SK-N-SH treated with all-trans-retinoic acid at 6 μM for 48 hours (cell line): Measurements from ENCODE around the gene DIRAS3.

ENCODE experiments used
- ATAC-seq: fragments of 200-7000 bp; cut with Tn5 transposase; 3 replicates; pipeline ENCODE4 v1.9.1; 2020; ENCODE audit warnings: mild to moderate bottlenecking, moderate library complexity
- ARNTL ChIP-seq: fragments of 450-650 bp; formaldehyde crosslinking; IDR thresholded peaks from 2 replicates; pipeline ENCODE4 v1.5.0; 2020; ENCODE audit warnings: low read depth, mild to moderate bottlenecking, moderate library complexity, borderline replicate concordance
- BACH2 ChIP-seq: fragments of 250-450 bp; sonication (Bioruptor Pico); IDR thresholded peaks from 2 replicates; pipeline ENCODE4 v1.9.0; 2021; ENCODE audit warnings: mild to moderate bottlenecking, borderline replicate concordance
- CREB5 ChIP-seq: fragments of 250-450 bp; sonication (Bioruptor Pico); IDR thresholded peaks from 2 replicates; pipeline ENCODE4 v1.5.1; 2020; ENCODE audit warnings: low read depth, mild to moderate bottlenecking, moderate library complexity
- CSDC2 ChIP-seq: fragments of 250-450 bp; sonication (Bioruptor Pico); IDR thresholded peaks from 2 replicates; pipeline ENCODE4 v1.5.0; 2020; ENCODE audit warnings: mild to moderate bottlenecking, moderate library complexity
- ESRRG ChIP-seq: fragments of 250-450 bp; sonication (Bioruptor Pico); IDR thresholded peaks from 2 replicates; pipeline ENCODE4 v1.6.1; 2021; ENCODE audit warnings: mild to moderate bottlenecking
- GLIS3 ChIP-seq: fragments of 250-450 bp; sonication (Bioruptor Pico); IDR thresholded peaks from 2 replicates; pipeline ENCODE4 v1.5.0; 2020; ENCODE audit warnings: mild to moderate bottlenecking, moderate library complexity
- ISL1 ChIP-seq: fragments of 250-450 bp; sonication (Bioruptor Pico); IDR thresholded peaks from 2 replicates; pipeline ENCODE4 v2.1.2; 2022; ENCODE audit warnings: mild to moderate bottlenecking, moderate library complexity
- OSR1 ChIP-seq: fragments of 250-450 bp; sonication (Bioruptor Pico); IDR thresholded peaks from 2 replicates; pipeline ENCODE4 v1.8.0; 2022; ENCODE audit warnings: moderate library complexity, mild to moderate bottlenecking, inconsistent platforms
- POU6F1 ChIP-seq: fragments of 250-450 bp; sonication (Bioruptor Pico); IDR thresholded peaks from 2 replicates; pipeline ENCODE4 v1.8.0; 2021; ENCODE audit warnings: low read depth, mild to moderate bottlenecking, moderate library complexity, borderline replicate concordance
- RARB ChIP-seq: fragments of 250-450 bp; sonication (Bioruptor Pico); IDR thresholded peaks from 2 replicates; pipeline ENCODE4 v1.8.0; 2021; ENCODE audit warnings: mild to moderate bottlenecking, moderate library complexity
- SNAI2 ChIP-seq: fragments of 250-450 bp; sonication (Bioruptor Pico); IDR thresholded peaks from 2 replicates; pipeline ENCODE4 v1.5.0; 2020; ENCODE audit warnings: mild to moderate bottlenecking, moderate library complexity
- TCF4 ChIP-seq: fragments of 250-450 bp; sonication (Bioruptor Pico); IDR thresholded peaks from 2 replicates; pipeline ENCODE4 v1.8.0; 2021; ENCODE audit warnings: mild to moderate bottlenecking, moderate library complexity, borderline replicate concordance
- TOX ChIP-seq: fragments of 250-450 bp; sonication (Bioruptor Pico); IDR thresholded peaks from 2 replicates; pipeline ENCODE4 v1.8.0; 2021; ENCODE audit warnings: mild to moderate bottlenecking, moderate library complexity, borderline replicate concordance
- ZC3H10 ChIP-seq: fragments of 250-450 bp; sonication (Bioruptor Pico); IDR thresholded peaks from 2 replicates; pipeline ENCODE4 v1.5.1; 2021; ENCODE audit warnings: mild to moderate bottlenecking, moderate library complexity
- ZFP3 ChIP-seq: fragments of 250-450 bp; sonication (Bioruptor Pico); IDR thresholded peaks from 2 replicates; pipeline ENCODE4 v1.5.0; 2020; ENCODE audit warnings: mild to moderate bottlenecking, moderate library complexity
- ZFP30 ChIP-seq: fragments of 450-650 bp; formaldehyde crosslinking; IDR thresholded peaks from 2 replicates; pipeline ENCODE4 v1.5.0; 2022; ENCODE audit warnings: mild to moderate bottlenecking, moderate library complexity
- ZNF565 ChIP-seq: fragments of 450-650 bp; formaldehyde crosslinking; conservative IDR thresholded peaks from 2 replicates; pipeline ENCODE4 v1.5.0; 2020; ENCODE audit warnings: low read depth, mild to moderate bottlenecking, moderate library complexity
- ZNF70 ChIP-seq: fragments of 450-650 bp; formaldehyde crosslinking; IDR thresholded peaks from 2 replicates; pipeline ENCODE4 v1.5.0; 2020; ENCODE audit warnings: mild to moderate bottlenecking, moderate library complexity
- ZNF8 ChIP-seq: fragments of 450-650 bp; formaldehyde crosslinking; IDR thresholded peaks from 2 replicates; pipeline ENCODE4 v1.5.0; 2020; ENCODE audit warnings: mild to moderate bottlenecking, moderate library complexity
- TF ChIP-seq, protein P1 (sequence below): fragments of 250-450 bp; sonication (Bioruptor Pico); IDR thresholded peaks from 2 replicates; pipeline ENCODE4 v1.8.0; 2020; ENCODE audit warnings: mild to moderate bottlenecking, moderate library complexity, borderline replicate concordance
- TF ChIP-seq, protein P2 (sequence below): fragments of 250-450 bp; sonication (Bioruptor Pico); IDR thresholded peaks from 2 replicates; pipeline ENCODE4 v1.5.0; 2020; ENCODE audit warnings: mild to moderate bottlenecking, moderate library complexity

DIRAS3 gene

DNA sequence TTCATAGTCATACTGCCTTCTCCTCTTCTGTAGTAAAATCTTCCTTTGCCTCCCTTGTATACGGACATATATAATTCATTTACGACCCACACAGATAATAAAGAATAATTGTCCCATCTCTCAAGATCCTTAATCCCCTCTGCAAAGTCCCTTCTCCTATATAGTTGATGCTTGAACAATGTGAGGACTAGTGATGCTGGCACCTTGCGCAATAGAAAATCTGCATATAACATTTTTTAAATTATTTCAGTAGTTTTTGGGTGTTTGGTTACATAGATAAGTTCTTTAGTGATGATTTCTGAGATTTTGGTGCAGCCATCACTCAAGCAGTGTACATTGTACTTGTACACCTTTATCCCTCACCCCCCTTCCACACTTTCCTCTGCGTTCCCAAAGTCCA is 21.0 kb downstream of the DIRAS3 start:
- ATAC-seq = no peak
- TF ChIP-seq GLIS3 (CRISPR knock-in tag) = no peak
- no peak for TF ChIP-seq POU6F1 (CRISPR knock-in tag)
- no peak for TF ChIP-seq SNAI2
- TF ChIP-seq, protein P1, sequence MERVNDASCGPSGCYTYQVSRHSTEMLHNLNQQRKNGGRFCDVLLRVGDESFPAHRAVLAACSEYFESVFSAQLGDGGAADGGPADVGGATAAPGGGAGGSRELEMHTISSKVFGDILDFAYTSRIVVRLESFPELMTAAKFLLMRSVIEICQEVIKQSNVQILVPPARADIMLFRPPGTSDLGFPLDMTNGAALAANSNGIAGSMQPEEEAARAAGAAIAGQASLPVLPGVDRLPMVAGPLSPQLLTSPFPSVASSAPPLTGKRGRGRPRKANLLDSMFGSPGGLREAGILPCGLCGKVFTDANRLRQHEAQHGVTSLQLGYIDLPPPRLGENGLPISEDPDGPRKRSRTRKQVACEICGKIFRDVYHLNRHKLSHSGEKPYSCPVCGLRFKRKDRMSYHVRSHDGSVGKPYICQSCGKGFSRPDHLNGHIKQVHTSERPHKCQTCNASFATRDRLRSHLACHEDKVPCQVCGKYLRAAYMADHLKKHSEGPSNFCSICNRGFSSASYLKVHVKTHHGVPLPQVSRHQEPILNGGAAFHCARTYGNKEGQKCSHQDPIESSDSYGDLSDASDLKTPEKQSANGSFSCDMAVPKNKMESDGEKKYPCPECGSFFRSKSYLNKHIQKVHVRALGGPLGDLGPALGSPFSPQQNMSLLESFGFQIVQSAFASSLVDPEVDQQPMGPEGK (CRISPR knock-in tag) = no peak
- TF ChIP-seq ZNF565 (CRISPR knock-in tag) = no peak
- no peak for TF ChIP-seq ESRRG
- no peak for TF ChIP-seq TOX
- TF ChIP-seq CREB5 (CRISPR knock-in tag) = no peak
- TF ChIP-seq, protein P2, sequence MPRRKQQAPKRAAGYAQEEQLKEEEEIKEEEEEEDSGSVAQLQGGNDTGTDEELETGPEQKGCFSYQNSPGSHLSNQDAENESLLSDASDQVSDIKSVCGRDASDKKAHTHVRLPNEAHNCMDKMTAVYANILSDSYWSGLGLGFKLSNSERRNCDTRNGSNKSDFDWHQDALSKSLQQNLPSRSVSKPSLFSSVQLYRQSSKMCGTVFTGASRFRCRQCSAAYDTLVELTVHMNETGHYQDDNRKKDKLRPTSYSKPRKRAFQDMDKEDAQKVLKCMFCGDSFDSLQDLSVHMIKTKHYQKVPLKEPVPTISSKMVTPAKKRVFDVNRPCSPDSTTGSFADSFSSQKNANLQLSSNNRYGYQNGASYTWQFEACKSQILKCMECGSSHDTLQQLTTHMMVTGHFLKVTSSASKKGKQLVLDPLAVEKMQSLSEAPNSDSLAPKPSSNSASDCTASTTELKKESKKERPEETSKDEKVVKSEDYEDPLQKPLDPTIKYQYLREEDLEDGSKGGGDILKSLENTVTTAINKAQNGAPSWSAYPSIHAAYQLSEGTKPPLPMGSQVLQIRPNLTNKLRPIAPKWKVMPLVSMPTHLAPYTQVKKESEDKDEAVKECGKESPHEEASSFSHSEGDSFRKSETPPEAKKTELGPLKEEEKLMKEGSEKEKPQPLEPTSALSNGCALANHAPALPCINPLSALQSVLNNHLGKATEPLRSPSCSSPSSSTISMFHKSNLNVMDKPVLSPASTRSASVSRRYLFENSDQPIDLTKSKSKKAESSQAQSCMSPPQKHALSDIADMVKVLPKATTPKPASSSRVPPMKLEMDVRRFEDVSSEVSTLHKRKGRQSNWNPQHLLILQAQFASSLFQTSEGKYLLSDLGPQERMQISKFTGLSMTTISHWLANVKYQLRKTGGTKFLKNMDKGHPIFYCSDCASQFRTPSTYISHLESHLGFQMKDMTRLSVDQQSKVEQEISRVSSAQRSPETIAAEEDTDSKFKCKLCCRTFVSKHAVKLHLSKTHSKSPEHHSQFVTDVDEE (CRISPR knock-in tag) = no peak
- no peak for TF ChIP-seq BACH2 (CRISPR knock-in tag)
- no peak for TF ChIP-seq ARNTL
- no peak for TF ChIP-seq ZNF70 (CRISPR knock-in tag)
- no peak for TF ChIP-seq CSDC2
- TF ChIP-seq RARB (CRISPR knock-in tag) = no peak
- TF ChIP-seq ZC3H10 = no peak
- no peak for TF ChIP-seq OSR1 (CRISPR knock-in tag)
- no peak for TF ChIP-seq ZFP3 (CRISPR knock-in tag)
- TF ChIP-seq, all 23 proteins: peak for 0

DNA sequence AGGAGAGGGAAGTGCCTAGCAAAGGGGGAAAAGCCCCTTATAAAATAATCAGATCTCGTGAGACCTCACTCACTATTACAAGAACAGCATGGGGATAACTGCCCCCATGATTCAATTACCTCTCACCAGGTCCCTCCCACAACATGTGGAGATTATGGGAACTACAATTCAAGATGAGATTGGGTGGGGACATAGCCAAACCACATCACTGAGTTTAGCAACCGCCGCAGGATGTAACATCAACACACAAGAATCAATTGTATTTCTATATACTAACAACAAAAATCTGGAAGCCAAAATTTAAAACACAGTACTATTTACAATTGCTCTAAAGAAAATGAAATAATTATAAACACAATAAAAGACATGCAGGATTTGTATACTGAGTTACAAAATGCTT is 21.9 kb downstream of the DIRAS3 start:
- TF ChIP-seq SNAI2 (no peak), ZNF565 (CRISPR knock-in tag) (no peak), ZNF70 (CRISPR knock-in tag) (no peak), ISL1 (CRISPR knock-in tag) (no peak), OSR1 (CRISPR knock-in tag) (no peak), ZC3H10 (no peak), ZFP30 (no peak), ZNF8 (CRISPR knock-in tag) (no peak), CSDC2 (no peak), RARB (CRISPR knock-in tag) (no peak), TCF4 (no peak), GLIS3 (CRISPR knock-in tag) (no peak), POU6F1 (CRISPR knock-in tag) (no peak), ESRRG (no peak), TOX (no peak)
- TF ChIP-seq, protein P1 (CRISPR knock-in tag) = no peak
- no peak for ATAC-seq
